ENCODE results near the gene KRTAP5-6.

GRCh38 chr11:1729692-1730011 lies 32.7 kb downstream of the KRTAP5-6 start:
- TF ChIP-seq CTCF (conservative IDR thresholded peaks at IDR 0.05; ENCODE audit: low read length) = no peak
- no peak for TF ChIP-seq EZH2phosphoT487 (IDR thresholded peaks at IDR 0.05; ENCODE audit: borderline replicate concordance)
